ENCODE measurements around the gene RPL34. TPM values are rescaled to one million over a fixed set of nuclear protein-coding genes. Genes with fewer than 3 reads are reported as not detected.

RPL34 gene
- 676 and 999 TPM in 2 replicates for total RNA-seq (ENCODE audit: low replicate concordance)

GRCh38 chr4:108620101-108620932 lies at the start of gene RPL34:
RPL34 (plus strand) TSS chr4:108620576; CDS start chr4:108621960, 1,384 bp downstream.

GRCh38 chr4:108650212-108651013 lies 30.0 kb downstream of the RPL34 start, which contains the start of gene OSTC:
OSTC (plus strand) TSS chr4:108650599; CDS start chr4:108650656, 57 bp downstream.

Other genes with a start within 250 kb of the RPL34 start
- 266 and 291 TPM in 2 replicates for gene OSTC, start 30.0 kb downstream of the RPL34 start, total RNA-seq (ENCODE audit: low replicate concordance)
- gene ETNPPL, start 142.5 kb downstream of the RPL34 start, total RNA-seq (ENCODE audit: low replicate concordance) = not detected in 2 replicates

Measured in smooth muscle cell of the coronary artery (primary cell).